Measurements from ENCODE around the gene RRP1. TPM values are rescaled to one million over a fixed set of nuclear protein-coding genes. Genes with fewer than 3 reads are reported as not detected.

RRP1 gene
- total RNA-seq, 1 donor from 2014 or later: 94.4 TPM

GRCh38 chr21:43808367-43808766 lies 19.0 kb downstream of the RRP1 start:
- DNase-seq: no peak
- intact Hi-C loops (cut with micrococcal nuclease): no loop called here
- H3K4me1 Mint-ChIP-seq: peaks cover 10% of the 10 kb centered on the region
- H3K9me3 Mint-ChIP-seq: no peaks in the 10 kb centered on the region
- H3K4me3 Mint-ChIP-seq: no peak overlapping the region
- no peaks in the 10 kb centered on the region for H3K27me3 Mint-ChIP-seq
- peaks cover 15% of the 10 kb centered on the region for H3K36me3 Mint-ChIP-seq (ENCODE audit: low read depth)
- H3K27ac Mint-ChIP-seq: no peak overlapping the region

- intact Hi-C loops (cut with micrococcal nuclease): no loop called here
- Mint-ChIP-seq H3K4me3 (no peak overlapping the region), H3K27ac (no peak overlapping the region), H3K36me3 (ENCODE audit: low read depth) (peaks cover 11% of the 10 kb centered on the region), H3K27me3 (no peaks in the 10 kb centered on the region), H3K4me1 (peaks cover 10% of the 10 kb centered on the region), H3K9me3 (no peaks in the 10 kb centered on the region)
- DNase-seq: no peak
Measured at GRCh38 chr21:43808832-43809251, 19.5 kb downstream of the RRP1 start.

GRCh38 chr21:43809346-43809799 lies 20.0 kb downstream of the RRP1 start:
- intact Hi-C loops (cut with micrococcal nuclease): no loop called here

GRCh38 chr21:43809853-43810504 lies 20.6 kb downstream of the RRP1 start:
- Mint-ChIP-seq H3K9me3 (no peaks in the 10 kb centered on the region), H3K27me3 (no peaks in the 10 kb centered on the region), H3K27ac (no peak overlapping the region), H3K4me1 (peaks cover 13% of the 10 kb centered on the region), H3K36me3 (ENCODE audit: low read depth) (peaks cover 9% of the 10 kb centered on the region), H3K4me3 (no peak overlapping the region)
- no peak for DNase-seq
- intact Hi-C loops (cut with micrococcal nuclease): loop anchor here (1.0 to 5.0 kb wide), 4 partner anchors 57 to 165 kb away; no protein-coding TSS in a partner anchor

More at GRCh38 chr21:43809346-43809799, 20.0 kb downstream of the RRP1 start:
- Mint-ChIP-seq H3K4me3 (no peak overlapping the region), H3K9me3 (no peaks in the 10 kb centered on the region), H3K36me3 (ENCODE audit: low read depth) (peaks cover 8% of the 10 kb centered on the region), H3K27ac (no peak overlapping the region), H3K4me1 (peaks cover 10% of the 10 kb centered on the region), H3K27me3 (no peaks in the 10 kb centered on the region)
- no peak for DNase-seq

- Mint-ChIP-seq H3K9me3 (no peaks in the 10 kb centered on the region), H3K36me3 (ENCODE audit: low read depth) (peaks cover 7% of the 10 kb centered on the region), H3K4me1 (peaks cover 13% of the 10 kb centered on the region), H3K27ac (peak overlapping the region; percentile 56), H3K27me3 (no peaks in the 10 kb centered on the region), H3K4me3 (no peak overlapping the region)
- DNase-seq: peak; percentile 98
- intact Hi-C loops (cut with micrococcal nuclease): loop anchor here (1.0 to 5.0 kb wide), 4 partner anchors 56 to 165 kb away; no protein-coding TSS in a partner anchor
Measured at GRCh38 chr21:43810505-43811261, 21.3 kb downstream of the RRP1 start.

- Mint-ChIP-seq H3K4me1 (peaks cover 13% of the 10 kb centered on the region), H3K4me3 (no peak overlapping the region), H3K27ac (no peak overlapping the region), H3K27me3 (no peaks in the 10 kb centered on the region), H3K36me3 (ENCODE audit: low read depth) (peaks cover 1% of the 10 kb centered on the region), H3K9me3 (no peaks in the 10 kb centered on the region)
- no peak for DNase-seq
- intact Hi-C loops (cut with micrococcal nuclease): loop anchor here (2.0 to 5.0 kb wide), 2 partner anchors 55 to 106 kb away; no protein-coding TSS in a partner anchor
Measured at GRCh38 chr21:43811262-43812105, 22.1 kb downstream of the RRP1 start.

GRCh38 chr21:43812139-43812821 lies 22.9 kb downstream of the RRP1 start:
- Mint-ChIP-seq H3K4me3 (no peak overlapping the region), H3K4me1 (peaks cover 13% of the 10 kb centered on the region), H3K27ac (no peak overlapping the region), H3K27me3 (no peaks in the 10 kb centered on the region), H3K9me3 (no peaks in the 10 kb centered on the region), H3K36me3 (ENCODE audit: low read depth) (peaks cover 1% of the 10 kb centered on the region)
- no peak for DNase-seq
- intact Hi-C loops (cut with micrococcal nuclease): loop anchor here (5.0 kb wide), 1 partner anchor 105 kb away; no protein-coding TSS in a partner anchor

GRCh38 chr21:43812957-43813655 lies 23.7 kb downstream of the RRP1 start:
- H3K9me3 Mint-ChIP-seq: no peaks in the 10 kb centered on the region
- no peak overlapping the region for H3K4me3 Mint-ChIP-seq
- no peak for DNase-seq
- no peaks in the 10 kb centered on the region for H3K27me3 Mint-ChIP-seq
- H3K27ac Mint-ChIP-seq: no peak overlapping the region
- H3K4me1 Mint-ChIP-seq: peaks cover 13% of the 10 kb centered on the region
- H3K36me3 Mint-ChIP-seq (ENCODE audit: low read depth): peaks cover 1% of the 10 kb centered on the region
- intact Hi-C loops (cut with micrococcal nuclease): loop anchor here (5.0 kb wide), 1 partner anchor 104 kb away; no protein-coding TSS in a partner anchor

GRCh38 chr21:43813656-43813980 lies 24.2 kb downstream of the RRP1 start:
- H3K4me1 Mint-ChIP-seq: peaks cover 13% of the 10 kb centered on the region
- H3K36me3 Mint-ChIP-seq (ENCODE audit: low read depth): peaks cover 2% of the 10 kb centered on the region
- no peaks in the 10 kb centered on the region for H3K9me3 Mint-ChIP-seq
- no peaks in the 10 kb centered on the region for H3K27me3 Mint-ChIP-seq
- H3K27ac Mint-ChIP-seq: no peak overlapping the region
- intact Hi-C loops (cut with micrococcal nuclease): loop anchor here (5.0 kb wide), 1 partner anchor 104 kb away; no protein-coding TSS in a partner anchor
- no peak for DNase-seq
- H3K4me3 Mint-ChIP-seq: no peak overlapping the region

GRCh38 chr21:43814215-43815106 lies 25.1 kb downstream of the RRP1 start:
- Mint-ChIP-seq H3K4me1 (peaks cover 13% of the 10 kb centered on the region), H3K27ac (peak overlapping the region; percentile 32), H3K9me3 (no peaks in the 10 kb centered on the region), H3K36me3 (ENCODE audit: low read depth) (peaks cover 3% of the 10 kb centered on the region), H3K4me3 (no peak overlapping the region), H3K27me3 (no peaks in the 10 kb centered on the region)
- intact Hi-C loops (cut with micrococcal nuclease): loop anchor here (5.0 kb wide), 1 partner anchor 103 kb away; no protein-coding TSS in a partner anchor
- no peak for DNase-seq

- Mint-ChIP-seq H3K27ac (peak overlapping the region; percentile 32), H3K27me3 (no peaks in the 10 kb centered on the region), H3K4me1 (peaks cover 13% of the 10 kb centered on the region), H3K4me3 (no peak overlapping the region), H3K36me3 (ENCODE audit: low read depth) (peaks cover 3% of the 10 kb centered on the region), H3K9me3 (no peaks in the 10 kb centered on the region)
- DNase-seq: no peak
- intact Hi-C loops (cut with micrococcal nuclease): no loop called here
Measured at GRCh38 chr21:43815107-43815613, 25.8 kb downstream of the RRP1 start.

- intact Hi-C loops (cut with micrococcal nuclease): no loop called here
- Mint-ChIP-seq H3K4me3 (no peak overlapping the region), H3K27ac (no peak overlapping the region), H3K27me3 (no peaks in the 10 kb centered on the region), H3K4me1 (peaks cover 8% of the 10 kb centered on the region), H3K36me3 (ENCODE audit: low read depth) (peaks cover 3% of the 10 kb centered on the region), H3K9me3 (no peaks in the 10 kb centered on the region)
- DNase-seq: no peak
Measured at GRCh38 chr21:43815991-43816390, 26.6 kb downstream of the RRP1 start.

Data from activated CD4-positive, alpha-beta T cell treated with anti-CD3 and anti-CD28 coated beads, Interleukin-2, amount 10 ng/mL, durations not matched to agents 24 days and 14 days (primary cell).